GM12892 (cell line): ENCODE data around the gene ASTN2.

Source experiments
- POLR2A ChIP-seq: IDR thresholded peaks from 2 replicates; pipeline ENCODE4 v1.6.1; 2011; ENCODE audit warnings: low read depth, low read length, control low read depth
- POLR2AphosphoS5 ChIP-seq: IDR thresholded peaks from 2 replicates; pipeline ENCODE4 v1.6.1; 2011; ENCODE audit warnings: low read depth, low read length, control low read depth

DNA sequence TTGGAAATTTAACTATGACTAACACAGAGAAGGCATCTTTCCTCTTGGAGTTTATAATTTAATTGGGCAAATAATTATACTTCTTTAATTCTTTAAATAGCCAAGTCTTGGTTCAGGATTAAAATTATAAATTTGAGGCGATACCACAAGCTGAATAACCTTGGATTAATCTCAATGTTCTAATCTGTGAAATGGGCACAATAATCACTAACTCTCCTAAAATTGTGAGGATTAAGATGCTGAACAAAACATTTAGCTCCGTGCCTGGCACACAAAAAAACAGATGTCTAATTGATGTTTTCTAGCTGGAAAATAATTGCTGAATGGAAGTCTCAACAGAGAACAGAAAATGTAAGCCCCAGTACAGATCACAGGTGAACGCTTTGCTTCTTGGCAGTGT is 797.5 kb downstream of the ASTN2 start:
- TF ChIP-seq POLR2A = no peak
- no peak for TF ChIP-seq POLR2AphosphoS5
